ENCODE results near the gene EEF1AKMT4.
A peak's percentile ranks its signal among the peaks of the same experiment; 100 is the strongest.

The EEF1AKMT4 gene
- 0.08 to 0.76 (median 0.31) reads per million in 4 donors for total RNA-seq

GRCh38 chr3:184249412-184250166 is at the start of gene EEF1AKMT4:
EEF1AKMT4 (plus strand) TSS chr3:184249672; CDS start chr3:184249695, 23 bp downstream.
- DNase-seq = peak; percentile 92 to 98 (median 95)

GRCh38 chr3:184200825-184201224 is 48.6 kb upstream of the EEF1AKMT4 start:
- no peak for DNase-seq

- DNase-seq = no peak
Observed at GRCh38 chr3:184203526-184203925, 45.9 kb upstream of the EEF1AKMT4 start.

DNA sequence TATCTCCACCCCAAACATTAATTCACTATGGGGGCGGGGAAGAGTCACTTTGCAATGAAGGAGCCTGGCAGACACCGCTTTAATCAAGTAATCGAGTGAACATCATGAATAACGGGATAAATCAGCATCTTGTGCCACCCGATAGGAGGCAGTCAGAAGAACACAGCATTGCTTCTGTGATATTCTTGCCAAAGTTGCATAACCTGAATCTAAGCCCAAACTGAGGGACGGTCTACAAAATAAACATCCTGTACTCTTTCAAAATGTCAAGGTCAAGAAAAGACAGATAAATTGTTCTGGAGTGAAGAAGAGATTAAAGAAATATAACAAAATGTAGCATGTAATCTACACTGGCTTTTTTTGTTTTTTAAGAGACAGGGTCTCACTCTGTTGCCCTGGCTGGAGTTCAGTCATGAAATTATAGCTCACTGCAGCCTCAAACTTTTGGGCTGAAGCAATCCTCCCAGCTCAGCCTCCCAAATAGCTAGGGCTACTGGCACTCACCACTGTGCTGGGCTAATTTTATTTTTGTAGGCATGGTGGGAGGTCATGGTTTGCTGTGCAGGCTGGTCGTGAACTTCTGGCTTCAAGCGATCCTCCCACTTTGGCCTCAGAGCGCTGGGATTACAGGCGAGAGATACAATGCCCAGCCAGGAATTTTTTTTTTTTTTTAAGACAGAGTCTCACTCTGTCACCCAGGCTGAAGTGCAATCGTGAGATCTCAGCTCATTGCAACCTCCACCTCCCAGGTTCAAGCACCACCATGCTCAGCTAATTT is 40.1 kb upstream of the EEF1AKMT4 start:
- no peak for DNase-seq

- DNase-seq = no peak
Observed at GRCh38 chr3:184211297-184211696, 38.2 kb upstream of the EEF1AKMT4 start.

GRCh38 chr3:184211718-184212117 is 37.8 kb upstream of the EEF1AKMT4 start:
- no peak for DNase-seq

GRCh38 chr3:184218814-184219213 is 30.7 kb upstream of the EEF1AKMT4 start:
- no peak for DNase-seq

DNA sequence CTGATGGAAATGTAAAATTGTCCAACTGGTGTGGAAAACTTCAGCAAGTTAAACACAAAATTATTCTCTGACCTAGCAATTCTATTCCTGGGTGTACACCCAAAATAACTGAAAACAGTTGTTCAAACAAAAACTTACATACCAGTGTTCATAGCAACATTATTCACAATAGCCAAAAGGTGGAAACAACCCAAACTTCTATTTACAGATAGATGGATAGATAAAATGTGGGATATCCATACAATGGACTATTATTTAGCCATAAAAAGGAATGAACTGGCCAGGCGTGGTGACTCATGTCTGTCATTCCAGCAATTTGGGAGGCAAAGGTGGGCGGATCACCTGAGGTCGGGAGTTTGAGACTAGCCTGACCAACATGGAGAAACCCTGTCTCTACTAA is 27.0 kb upstream of the EEF1AKMT4 start:
- no peak for DNase-seq

GRCh38 chr3:184223946-184224345 is 25.5 kb upstream of the EEF1AKMT4 start:
- no peak for DNase-seq

DNA sequence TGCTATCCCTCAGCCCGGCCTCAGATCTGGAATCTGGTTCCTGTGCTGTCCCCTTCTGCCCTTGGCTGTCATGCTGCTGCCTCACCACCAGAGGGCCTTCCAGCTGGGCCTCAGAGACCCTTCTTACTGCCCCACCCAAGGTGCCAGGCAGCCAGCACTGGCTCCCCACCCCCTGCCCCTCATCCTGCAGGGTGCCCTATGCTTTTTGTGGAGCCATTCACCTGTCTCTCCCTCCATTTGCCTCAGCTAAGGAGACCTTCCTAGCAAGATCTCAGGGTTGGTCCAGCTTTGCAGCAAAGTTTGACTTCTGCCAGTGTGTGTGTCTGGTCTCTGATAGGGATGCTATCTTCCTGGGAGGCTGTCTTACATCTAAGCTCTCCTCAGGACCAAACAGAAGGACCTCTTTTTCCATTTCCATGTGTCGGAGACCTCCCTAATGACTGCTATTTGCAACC is 22.0 kb upstream of the EEF1AKMT4 start:
- peak in 4 of 5 donors; percentile 30 to 50 (median 35) for DNase-seq

GRCh38 chr3:184228376-184229137 is 20.9 kb upstream of the EEF1AKMT4 start:
- no peak for DNase-seq

- peak; percentile 40 to 72 (median 59) for DNase-seq
Observed at GRCh38 chr3:184229394-184230080, 19.9 kb upstream of the EEF1AKMT4 start, which contains the start of gene VWA5B2. VWA5B2 (plus strand) TSS chr3:184229585; CDS start chr3:184230529, 944 bp downstream.

- DNase-seq = no peak
Observed at GRCh38 chr3:184230081-184230602, 19.3 kb upstream of the EEF1AKMT4 start.

- DNase-seq = no peak
Observed at GRCh38 chr3:184230603-184231528, 18.6 kb upstream of the EEF1AKMT4 start.

- DNase-seq = no peak
Observed at GRCh38 chr3:184231671-184232070, 17.8 kb upstream of the EEF1AKMT4 start.

GRCh38 chr3:184233127-184233843 is 16.2 kb upstream of the EEF1AKMT4 start:
- DNase-seq = no peak

- DNase-seq = no peak
Observed at GRCh38 chr3:184234224-184234623, 15.2 kb upstream of the EEF1AKMT4 start.

DNA sequence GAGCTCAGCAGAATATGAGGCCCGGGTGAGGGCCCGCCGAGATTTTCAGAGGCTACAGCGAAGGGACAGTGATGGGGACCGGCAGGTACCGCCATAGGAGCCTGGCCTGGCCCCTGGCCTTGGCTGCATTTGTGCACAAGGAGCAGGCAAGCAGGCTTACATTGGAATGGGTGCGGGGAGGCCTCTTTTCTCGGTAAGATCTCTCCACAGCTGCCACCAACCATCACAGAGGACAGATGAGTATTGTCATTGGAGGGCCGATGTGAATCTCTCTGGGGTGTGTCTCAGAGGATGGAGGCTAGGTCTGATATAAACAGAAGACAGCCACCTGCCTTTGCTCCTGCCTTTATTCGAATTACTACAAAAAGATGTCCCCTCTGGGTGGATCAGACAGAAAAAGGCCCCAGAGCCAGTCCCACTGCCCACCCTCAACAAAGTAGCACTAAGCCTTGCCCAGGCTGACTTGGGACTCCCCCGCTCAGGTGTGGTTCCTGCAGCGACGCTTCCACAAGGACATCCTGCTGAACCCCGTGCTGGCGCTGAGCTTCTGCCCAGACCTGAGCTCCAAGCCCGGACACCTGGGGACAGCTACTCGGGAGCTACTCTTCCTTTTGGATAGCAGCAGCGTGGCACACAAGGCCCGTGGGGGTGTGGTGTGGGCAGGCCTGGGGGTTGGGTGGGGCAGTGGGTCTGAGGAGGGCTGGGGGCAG is 14.6 kb upstream of the EEF1AKMT4 start:
- DNase-seq = no peak

DNA sequence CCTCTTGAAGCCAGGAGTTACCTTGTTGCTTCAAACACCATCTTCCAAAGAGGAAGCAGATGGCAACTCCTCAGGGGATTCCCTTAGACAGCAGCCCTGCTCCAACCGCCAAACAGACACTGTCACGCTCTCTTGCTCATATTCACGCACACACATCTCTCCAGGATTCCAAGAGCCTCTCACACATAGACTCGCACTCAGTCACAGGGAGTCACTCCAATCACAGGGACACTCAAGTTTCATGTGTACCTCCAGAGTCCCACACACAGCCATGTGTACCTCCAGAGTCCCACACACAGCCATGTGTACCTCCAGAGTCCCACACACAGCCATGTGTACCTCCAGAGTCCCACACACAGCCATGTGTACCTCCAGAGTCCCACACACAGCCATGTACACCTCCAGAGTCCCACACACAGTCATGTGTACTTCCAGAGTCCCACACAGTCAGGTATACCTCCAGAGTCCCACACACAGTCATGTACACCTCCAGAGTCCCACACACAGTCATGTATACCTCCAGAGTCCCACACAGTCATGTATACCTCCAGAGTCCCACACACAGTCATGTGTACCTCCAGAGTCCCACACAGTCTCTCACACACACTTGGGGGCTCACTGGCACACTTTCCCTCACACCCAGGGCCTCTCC is 14.0 kb upstream of the EEF1AKMT4 start:
- no peak for DNase-seq

All from T-helper 1 cell (primary cell).